ENCODE results near the gene LYSMD1. TPM values are rescaled to one million over a fixed set of nuclear protein-coding genes. Genes with fewer than 3 reads are reported as not detected.
"Not testable (repeated sequence)": the region's sequence is repeated elsewhere in the genome, so short reads cannot be mapped to it uniquely, and the experiment has no call there.

The LYSMD1 gene, protein sequence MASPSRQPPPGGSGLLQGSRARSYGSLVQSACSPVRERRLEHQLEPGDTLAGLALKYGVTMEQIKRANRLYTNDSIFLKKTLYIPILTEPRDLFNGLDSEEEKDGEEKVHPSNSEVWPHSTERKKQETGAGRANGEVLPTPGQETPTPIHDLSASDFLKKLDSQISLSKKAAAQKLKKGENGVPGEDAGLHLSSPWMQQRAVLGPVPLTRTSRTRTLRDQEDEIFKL
- 10 to 100 TPM in 10 of 12 donors, not detected in 2; 10.5 to 13.8 (median 12.0) TPM for polyA plus RNA-seq (ENCODE audit: insufficient read length in 12 of 12)
- long read RNA-seq, donor 1, partial matches to known transcripts = 0 of 2 reads
- long read RNA-seq, donor 1, other reads (novel, unspliced or antisense) = 0 of 2 reads
- long read RNA-seq, donor 2, partial matches to known transcripts = 36 of 76 reads
- long read RNA-seq, donor 2, other reads (novel, unspliced or antisense) = 40 of 76 reads
- long read RNA-seq, donor 3, partial matches to known transcripts = 0 of 3 reads
- long read RNA-seq, donor 3, other reads (novel, unspliced or antisense) = 0 of 3 reads
- long read RNA-seq, donor 4 = 0 reads
- long read RNA-seq, donor 5, partial matches to known transcripts = 0 of 4 reads
- long read RNA-seq, donor 5, other reads (novel, unspliced or antisense) = 0 of 4 reads
- long read RNA-seq, donor 6, partial matches to known transcripts = 0 of 2 reads
- long read RNA-seq, donor 6, other reads (novel, unspliced or antisense) = 0 of 2 reads
- long read RNA-seq, donor 7, partial matches to known transcripts = 0 of 1 reads
- long read RNA-seq, donor 7, other reads (novel, unspliced or antisense) = 0 of 1 reads
- long read RNA-seq, donor 8, transcript LYSMD1-201 (3 exons, 2,479 nt) = major isoform, 5 of 7 reads
- long read RNA-seq, donor 8, partial matches to known transcripts = 0 of 7 reads
- long read RNA-seq, donor 8, other reads (novel, unspliced or antisense) = 0 of 7 reads
- long read RNA-seq, donor 9, partial matches to known transcripts = 0 of 1 reads
- long read RNA-seq, donor 9, other reads (novel, unspliced or antisense) = 0 of 1 reads
- long read RNA-seq, donor 10, partial matches to known transcripts = 0 of 1 reads
- long read RNA-seq, donor 10, other reads (novel, unspliced or antisense) = 0 of 1 reads
- long read RNA-seq, donor 11, transcript LYSMD1-201 (3 exons, 2,479 nt) = major isoform, 5 of 5 reads
- long read RNA-seq, donor 11, partial matches to known transcripts = 0 of 5 reads
- long read RNA-seq, donor 11, other reads (novel, unspliced or antisense) = 0 of 5 reads

DNA sequence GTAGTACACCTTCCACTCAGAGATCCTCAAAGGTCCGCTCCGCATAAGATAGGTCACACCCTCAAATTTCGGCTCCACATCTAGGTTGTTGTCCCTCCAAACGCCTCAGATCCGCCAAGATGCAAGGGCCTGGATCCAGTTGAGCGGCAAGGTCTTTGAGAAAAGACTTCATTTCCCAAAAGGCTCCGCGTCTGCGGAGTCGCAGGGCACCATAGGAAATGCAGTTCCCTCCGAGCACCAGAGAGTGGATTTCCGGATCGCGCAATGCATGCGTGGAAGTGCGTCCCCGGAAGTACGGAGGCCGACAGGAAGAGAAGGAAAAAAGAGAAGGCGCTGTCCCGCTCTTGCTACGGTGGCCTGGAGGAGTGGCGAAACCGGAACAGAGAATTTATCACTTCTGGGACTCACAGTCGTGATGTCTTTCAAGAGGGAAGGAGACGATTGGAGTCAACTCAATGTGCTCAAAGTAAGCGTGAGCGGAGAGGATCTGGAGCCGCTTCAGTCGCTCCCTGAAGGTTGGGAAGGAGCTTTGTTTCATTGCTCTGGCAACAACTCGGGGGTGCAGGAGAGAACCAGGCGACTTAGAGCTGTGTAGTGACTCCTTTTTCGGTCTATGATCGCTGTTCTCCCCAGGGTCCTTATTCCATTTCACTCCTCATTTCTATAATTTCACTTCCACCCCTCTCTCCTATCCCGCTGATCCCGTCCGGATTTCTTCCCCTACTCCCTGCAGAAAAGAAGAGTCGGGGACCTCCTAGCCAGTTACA is at the start of gene LYSMD1, which contains the start of gene SCNM1:
Gene LYSMD1, minus strand, starts transcription at position 165 of the 767 bp plus-strand sequence. CDS start 644 bp downstream, outside the sequence.
Gene SCNM1, plus strand, starts transcription at position 407 of the 767 bp plus-strand sequence. Its CDS starts 9 bp downstream, at position 416.
- peak; percentile 99 for DNase-seq

DNA sequence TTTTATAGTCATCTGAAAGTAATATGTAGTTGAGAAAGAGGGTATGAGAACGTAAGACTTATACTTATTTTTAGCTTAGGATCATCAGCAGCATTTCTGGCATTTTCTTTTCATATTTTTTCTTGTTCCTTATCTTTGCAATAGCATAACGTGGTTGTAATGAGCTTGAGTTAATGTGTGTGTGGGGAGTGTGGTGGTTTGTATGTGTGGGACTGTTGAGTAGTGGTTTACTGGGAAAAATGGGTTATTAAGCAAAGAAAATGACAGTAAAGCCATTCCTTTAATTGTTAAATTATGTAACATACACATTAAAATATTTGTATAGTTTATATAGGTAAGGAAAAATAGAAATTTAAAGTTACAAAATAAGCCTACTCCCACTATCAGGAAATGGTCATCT is 47.9 kb upstream of the LYSMD1 start:
- DNase-seq = no peak

DNA sequence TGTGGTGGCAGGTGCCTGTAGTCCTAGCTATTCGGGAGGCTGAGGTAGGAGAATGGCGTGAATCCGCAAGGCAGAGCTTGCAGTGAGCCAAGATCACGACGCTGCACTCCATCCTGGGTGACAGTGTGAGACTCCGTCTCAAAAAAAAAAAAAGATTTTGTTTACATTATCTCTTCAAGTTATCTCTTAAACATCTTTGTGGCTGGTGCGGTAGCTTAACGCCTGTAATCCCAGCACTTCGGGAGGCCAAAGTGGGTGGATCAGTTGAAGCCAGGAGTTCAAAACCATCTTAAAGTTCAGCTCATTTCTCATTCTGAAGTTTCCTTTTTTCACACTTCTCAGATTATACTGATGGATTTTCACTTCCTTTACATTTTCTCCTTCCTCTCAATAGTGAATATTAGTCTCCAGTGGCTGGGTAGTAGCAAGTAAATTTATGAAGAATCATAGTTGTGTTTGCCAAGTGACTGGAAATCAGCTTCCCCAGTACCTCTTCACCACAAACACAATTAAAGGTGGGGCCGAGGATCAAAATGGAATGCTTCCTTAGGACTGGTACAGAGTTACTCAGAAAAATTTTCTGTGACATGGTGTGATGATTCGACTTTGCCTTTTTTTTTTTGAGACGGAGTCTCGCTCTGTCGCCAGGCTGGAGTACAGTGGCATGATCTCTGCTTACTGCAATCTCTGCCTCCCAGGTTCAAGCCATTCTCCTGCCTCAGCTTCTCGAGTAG is 46.4 kb upstream of the LYSMD1 start:
- DNase-seq = no peak

DNA sequence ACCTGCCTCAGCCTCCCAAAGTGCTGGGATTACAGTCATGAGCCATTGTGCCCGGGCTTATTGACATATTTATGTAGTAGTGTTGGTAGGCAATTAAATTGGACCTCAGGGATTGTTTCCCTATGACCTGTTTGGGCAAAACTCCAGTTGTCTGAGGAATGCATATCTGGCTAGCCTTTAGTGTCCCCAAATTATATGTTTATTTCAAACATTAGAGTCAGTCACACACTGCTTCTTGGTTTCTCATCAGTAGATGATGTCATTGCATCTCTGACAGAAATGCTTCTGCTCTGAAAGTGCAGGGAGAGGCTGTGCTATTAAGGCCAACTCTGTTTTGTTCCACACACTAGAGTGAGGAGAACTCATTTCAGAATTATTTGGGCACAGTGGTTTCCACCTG is 45.1 kb upstream of the LYSMD1 start:
- DNase-seq = no peak

DNA sequence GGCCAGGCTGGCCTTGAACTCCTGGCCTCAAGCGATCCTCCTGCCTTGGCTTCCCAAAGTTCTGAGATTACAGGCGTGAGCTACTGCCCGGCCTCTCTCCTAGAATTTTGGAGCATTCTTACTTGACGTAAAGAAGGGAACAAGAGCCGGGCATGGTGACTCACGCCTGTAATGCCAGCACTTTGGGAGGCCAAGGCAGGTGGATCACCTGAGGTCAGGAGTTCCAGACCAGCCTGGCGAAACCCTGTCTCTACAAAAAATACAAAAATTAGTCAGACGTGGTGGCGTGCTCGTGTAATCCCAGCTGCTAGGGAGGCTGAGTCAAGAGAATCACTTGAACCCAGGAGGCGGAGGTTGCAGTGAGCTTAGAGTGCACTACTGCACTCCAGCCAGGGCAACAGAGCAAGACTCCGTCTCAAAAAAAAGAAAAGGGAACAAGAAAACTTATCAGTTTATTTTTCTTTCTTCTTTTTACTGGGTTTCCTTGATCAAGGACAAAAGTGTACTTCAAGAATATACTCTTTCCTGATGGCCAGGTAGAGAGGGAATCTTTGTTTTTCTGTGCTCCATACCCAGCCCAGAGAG is 39.8 kb upstream of the LYSMD1 start:
- DNase-seq = not testable (repeated sequence)

DNA sequence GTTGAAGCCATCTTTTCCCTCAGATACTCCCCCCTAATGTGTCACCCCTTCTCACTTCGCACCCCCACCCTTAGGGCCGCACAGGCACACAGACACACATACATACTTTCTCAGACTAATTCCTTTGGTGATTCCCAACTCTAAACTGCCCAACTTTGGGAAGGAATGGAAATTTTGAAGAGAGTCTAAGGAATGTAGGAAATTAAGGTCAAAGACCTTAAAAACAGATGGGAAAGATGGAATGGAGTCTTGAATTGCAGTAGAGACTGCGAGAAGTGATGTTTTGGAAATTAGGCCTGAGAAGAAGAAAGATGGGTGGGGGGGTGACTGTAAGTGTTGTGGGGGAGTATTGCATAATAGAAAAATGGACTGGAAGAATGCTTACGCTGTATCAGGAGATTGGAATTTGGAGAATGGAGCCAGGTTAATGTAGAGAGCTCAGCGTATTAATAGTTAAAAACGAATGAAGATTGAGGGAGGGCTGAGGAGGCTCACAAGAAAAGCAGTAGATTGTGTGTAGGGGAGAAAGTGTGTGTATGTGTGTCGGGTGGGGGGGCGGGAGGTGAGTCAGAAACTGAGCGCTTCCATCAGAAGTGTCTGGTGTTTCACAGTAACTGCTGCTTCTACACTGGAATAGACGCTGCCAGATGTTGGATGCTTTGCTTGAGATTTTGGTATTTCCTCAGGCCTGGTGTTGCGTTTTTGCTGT is 34.3 kb upstream of the LYSMD1 start:
- peak; percentile 20 for DNase-seq

DNA sequence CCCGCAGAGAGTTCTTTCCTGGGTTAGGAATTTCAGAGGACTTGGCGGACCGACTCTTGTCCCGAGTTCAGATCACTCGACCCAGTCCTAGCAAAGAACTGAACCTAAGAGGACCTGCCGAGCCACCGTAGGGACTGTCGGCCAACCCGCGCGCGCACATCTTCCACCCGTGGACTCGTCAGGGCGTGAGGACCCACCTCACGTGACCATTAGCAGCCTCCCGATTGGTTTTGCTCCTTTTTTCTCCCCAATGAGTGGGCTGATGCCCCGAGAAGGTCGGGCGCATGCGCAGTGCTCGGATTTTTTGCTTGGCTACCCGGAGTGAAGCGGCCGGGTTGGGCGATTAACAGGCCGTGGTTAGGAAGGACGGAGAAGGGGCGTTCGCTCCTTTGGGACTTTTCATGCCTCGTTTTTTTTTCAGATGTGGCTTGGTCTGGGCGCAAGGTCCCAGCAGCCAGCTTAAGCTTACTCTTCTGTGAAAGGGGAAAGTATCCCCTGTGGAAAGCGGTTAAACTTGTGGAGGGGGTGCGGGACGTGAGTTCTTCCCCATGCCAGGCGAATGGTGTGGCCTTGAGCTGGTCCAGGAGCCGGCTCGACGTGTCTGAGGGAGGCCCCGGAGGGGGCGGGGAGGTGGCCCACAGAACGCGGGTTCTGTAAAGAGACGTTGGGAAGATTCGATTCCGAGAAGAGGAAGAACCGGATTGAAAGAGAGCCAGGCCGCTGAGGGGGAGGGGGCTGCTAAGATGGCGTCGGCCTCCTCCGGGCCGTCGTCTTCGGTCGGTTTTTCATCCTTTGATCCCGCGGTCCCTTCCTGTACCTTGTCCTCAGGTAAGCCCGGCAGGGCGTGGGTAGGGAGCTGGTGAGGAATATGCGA is 32.8 kb upstream of the LYSMD1 start, which contains the start of gene PIP5K1A:
Gene PIP5K1A, plus strand, starts transcription at position 299 of the 874 bp plus-strand sequence. Its CDS starts 445 bp downstream, at position 744.
- DNase-seq = peak; percentile 99

DNA sequence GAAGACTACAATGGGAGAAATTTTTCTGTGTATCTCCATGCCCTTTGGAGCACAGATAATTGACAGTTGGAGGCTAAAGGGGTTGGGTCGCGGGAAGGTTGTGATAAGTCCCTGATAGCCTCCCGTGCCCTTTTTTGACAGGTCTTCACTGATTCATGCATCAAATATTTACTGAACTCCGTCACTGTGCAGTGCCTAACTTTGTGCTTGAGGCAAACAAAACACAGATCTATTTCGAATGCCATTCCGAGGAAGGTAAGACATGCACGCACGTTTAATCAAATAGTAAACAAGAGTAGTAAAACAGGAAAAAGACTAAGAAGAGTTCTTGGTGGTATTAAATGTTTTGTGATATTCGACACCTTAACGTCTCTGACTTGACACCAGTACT is 32.2 kb upstream of the LYSMD1 start:
- no peak for DNase-seq

DNA sequence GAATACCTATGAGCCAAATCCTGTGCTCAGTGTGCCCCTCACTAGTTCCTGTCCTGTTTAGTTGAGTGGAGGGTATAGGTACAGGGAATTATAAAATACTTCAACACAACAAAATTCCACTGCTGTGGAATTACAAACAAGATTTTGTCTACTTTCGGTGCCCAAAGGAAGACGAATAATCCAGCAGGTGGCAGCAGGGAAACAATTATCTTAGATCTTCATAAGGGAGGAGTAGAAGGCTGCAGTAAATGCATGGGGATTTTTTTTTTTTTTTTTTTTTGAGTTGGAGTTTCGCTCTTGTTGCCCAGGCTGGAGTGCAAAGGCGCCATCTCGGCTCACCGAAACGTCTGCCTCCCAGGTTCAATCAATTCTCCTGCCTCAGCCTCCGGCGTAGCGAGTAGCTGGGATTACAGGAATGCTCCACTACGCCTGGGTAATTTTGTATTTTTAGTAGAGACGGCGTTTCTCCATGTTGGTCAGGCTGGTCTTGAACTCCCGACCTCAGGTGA is 30.6 kb upstream of the LYSMD1 start:
- DNase-seq = peak; percentile 80

DNA sequence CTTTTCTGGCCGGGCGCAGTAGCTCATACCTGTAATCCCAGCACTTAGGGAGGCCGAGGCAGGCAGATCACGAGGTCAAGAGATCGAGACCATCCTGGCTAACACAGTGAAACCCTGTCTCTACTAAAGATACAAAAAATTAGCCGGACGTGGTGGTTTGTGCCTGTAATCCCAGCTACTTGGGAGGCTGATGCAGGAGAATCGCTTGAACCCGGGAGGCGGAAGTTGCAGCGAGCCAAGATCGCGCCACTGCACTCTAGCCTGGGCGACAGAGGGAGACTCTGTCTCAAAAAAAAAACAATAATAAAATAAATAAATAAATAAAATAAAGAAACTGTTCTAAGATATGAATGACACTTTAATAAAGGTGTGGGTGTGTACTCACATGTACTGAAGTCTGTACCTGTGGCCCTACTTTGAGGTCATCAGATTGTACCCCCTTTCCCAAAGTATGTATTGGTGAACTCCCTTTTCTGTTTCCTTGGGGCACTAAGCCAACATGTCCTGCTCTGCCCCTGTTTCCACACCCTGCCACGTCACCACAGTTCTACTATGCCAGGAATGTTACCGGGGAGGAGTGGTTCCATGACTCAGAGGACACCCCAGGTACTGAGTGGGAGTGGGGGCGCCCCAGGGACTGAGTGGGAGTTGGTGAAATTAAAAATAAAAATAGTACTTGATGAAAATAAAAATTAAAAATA is 29.3 kb upstream of the LYSMD1 start:
- DNase-seq = not testable (repeated sequence)

DNA sequence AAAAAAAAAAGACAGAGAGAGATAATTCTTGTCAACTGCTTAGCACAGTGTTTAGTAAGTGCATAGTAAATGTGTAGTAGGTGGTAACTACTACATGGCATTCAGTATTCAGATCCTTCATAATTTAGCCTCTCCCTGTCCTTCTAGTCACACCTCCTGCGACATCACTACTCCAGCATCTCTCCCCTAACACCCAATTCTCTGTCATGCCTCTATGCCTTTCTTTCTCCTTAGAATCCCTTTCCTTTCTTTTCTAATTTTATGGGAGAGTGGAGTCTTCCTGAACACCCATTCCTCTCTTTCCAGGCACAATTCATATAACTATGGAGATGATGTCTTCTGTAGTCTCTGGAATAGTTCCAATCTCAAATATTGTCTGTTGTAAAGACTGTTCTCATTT is 28.2 kb upstream of the LYSMD1 start:
- DNase-seq = no peak

DNA sequence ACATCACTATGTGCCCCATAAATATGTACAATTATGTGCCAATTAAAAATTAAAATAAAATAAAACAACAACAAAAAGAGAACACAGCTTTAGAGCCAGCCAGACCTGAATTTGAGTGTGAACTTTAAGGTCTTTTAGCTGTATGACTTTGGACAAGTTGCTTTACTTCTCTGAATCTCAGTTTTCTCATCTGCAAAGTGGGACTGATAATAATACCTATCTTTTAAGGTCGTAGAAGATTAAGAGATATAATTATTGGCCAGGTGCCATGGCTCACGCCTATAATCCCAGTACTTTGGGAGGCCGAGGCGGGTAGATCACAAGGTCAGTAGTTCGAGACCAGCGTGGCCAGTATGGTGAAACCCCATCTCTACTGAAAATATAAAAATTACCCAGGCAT is 27.6 kb upstream of the LYSMD1 start:
- no peak for DNase-seq

DNA sequence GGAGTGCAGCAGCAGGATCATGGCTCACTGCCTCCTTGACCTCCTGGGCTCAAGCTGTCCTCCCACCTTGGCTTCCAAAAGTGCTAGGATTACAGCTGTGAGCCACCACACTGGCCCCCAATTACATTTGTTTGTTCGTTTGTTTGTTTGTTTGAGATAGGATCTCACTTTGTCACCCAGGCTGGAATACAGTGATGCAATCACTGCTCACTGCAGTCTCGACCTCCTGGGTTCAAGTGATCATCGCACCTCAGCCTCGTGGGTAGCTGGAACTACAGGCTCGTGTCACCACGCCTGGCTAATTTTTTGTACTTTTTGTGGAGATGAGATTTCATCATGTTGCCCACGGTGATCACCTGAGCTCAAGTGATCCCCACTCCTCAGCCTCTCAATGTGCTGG is 26.3 kb upstream of the LYSMD1 start:
- DNase-seq = no peak

DNA sequence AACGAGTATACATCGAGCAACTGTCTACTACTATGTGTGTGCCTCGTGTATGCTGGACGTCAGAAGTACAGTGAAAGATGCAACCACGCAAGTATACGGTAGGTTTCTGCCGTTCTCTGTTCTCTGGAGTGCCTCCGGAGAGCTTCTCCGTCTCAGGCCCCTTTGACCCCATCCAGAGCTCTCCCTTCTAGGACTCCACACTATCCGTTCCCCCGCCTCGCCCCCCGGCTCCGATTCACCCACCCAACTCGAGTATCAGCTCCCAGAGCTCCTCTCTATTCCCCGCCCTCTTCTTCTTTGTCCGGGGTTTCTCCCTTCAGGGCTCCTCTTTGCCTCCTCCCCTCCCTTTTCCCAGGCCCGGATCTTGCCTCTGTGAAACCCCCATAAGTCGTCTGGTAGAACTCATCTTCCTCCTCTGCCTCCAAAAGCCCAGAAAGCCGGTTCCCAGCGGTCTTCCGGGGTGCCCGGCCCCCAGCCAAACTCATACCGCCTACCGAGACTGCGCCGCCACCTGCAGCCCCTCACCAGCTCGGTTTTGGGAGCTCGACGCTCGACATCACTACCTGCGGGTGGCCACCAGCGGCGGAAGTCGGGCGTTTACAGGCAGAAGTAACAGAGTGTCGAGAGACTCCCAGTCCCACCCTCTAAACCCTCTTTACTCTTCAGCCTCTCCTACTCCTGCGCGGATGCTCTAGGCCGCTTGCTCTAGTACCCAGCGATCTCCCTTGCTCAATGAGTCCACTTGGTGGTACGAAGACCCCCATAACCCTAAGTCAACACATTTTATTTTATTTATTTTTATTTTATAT is 24.1 kb upstream of the LYSMD1 start, which contains the start of gene VPS72:
Gene VPS72, minus strand, starts transcription at position 561 of the 809 bp plus-strand sequence. Its CDS starts 76 bp downstream, at position 485.
- peak; percentile 88 for DNase-seq

DNA sequence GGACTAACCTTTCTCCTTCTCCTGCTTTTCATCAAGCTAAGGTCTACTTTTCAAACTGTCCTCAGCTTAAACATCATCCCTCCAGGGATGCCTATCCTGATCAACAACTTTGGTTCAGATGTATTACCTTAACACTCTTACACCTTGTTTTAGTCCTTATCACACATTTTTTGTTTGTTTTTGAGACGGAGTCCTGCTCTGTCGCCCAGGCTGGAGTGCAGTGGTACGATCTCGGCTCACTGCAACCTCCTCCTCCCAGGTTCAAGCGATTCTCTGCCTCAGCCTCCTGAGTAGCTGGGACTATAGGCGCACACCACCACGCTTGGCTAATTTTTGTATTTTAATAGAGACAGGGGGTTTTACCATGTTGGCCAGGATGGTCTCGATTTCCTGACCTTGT is 23.0 kb upstream of the LYSMD1 start:
- DNase-seq = not testable (repeated sequence)

DNA sequence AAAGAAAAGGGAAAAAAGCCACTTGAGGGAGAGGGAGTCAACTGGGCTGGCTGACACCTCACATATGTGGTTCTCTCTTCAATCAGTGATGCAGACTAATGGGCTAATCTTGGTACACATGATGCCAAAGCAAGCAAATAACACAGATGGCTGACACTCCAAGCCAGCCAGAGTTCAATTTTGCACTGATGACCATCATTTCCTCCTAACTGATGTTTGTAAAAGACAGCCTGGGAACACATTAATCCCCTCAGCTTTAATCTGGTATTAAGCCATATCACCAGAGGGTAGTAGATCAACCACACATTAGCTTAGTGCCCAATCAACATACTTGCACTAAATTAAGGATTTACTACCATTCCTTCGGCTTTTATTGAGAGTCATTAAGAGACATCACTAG is 21.5 kb upstream of the LYSMD1 start:
- no peak for DNase-seq
